HCT116 (cell line): ENCODE results near the gene RRAS2. TPM values are rescaled to one million over a fixed set of nuclear protein-coding genes. Genes with fewer than 3 reads are reported as not detected.

Experiments
- ATAC-seq: fragments of 200-7000 bp; cut with Tn5 transposase; 2 replicates; pipeline ENCODE4 v1.9.1; 2020; ENCODE audit warnings: mild to moderate bottlenecking, moderate library complexity
- BruUV-seq: library from RNA; stranded (reverse); fragments of 400-500 nt; replicated peaks from 2 replicates; lab custom pipeline; 2021; lab: Mats Ljungman, UMichigan
- CTCF ChIA-PET: fragments of 300-600 bp; sonication (Branson Sonifier 250); formaldehyde crosslinking; loops from one replicate; lab custom pipeline; 2021; ENCODE audit warnings: antibody characterized with exemption; lab: Charles Lee
- POLR2A ChIA-PET: fragments of 300-600, 350-600 bp; sonication (Branson Sonifier 250); formaldehyde crosslinking; loops from one replicate; lab custom pipeline; 2021; ENCODE audit warnings: antibody characterized with exemption; lab: Charles Lee
- RAD21 ChIA-PET, 2 experiments: fragments of 300-600 bp; sonication (Branson Sonifier 250); formaldehyde crosslinking; loops; one replicate each; lab custom pipeline; 2023; ENCODE audit warnings: low total read pairs in 2 of 2; ENCODE audit not compliant: uncharacterized antibody in 2 of 2, unreplicated experiment in 2 of 2, low non-redundant PET in 1 of 2; lab: Charles Lee
- DNase-seq: peaks from one replicate; pipeline ENCODE4 v3.0.0-alpha.2; 2010; ENCODE audit warnings: low read depth, low spot score
- H2AFZ ChIP-seq: fragments of 200-600 bp; shearing (Covaris generic), sonication (generic); 2 replicates; pipeline ENCODE4 v1.6.1; 2017; ENCODE audit warnings: low read depth, mixed run types, mixed read lengths, antibody characterized with exemption, low read length; ENCODE audit not compliant: poor library complexity, severe bottlenecking
- H3K27ac ChIP-seq: 2 replicates; pipeline ENCODE4 v1.5.1; 2012; ENCODE audit warnings: low read depth, low read length
- H3K27me3 ChIP-seq: fragments of 200-600 bp; sonication (generic); 2 replicates; pipeline ENCODE4 v1.6.1; 2016; ENCODE audit warnings: mixed run types, low read length, mixed read lengths; ENCODE audit not compliant: insufficient read depth
- H3K36me3 ChIP-seq, 2 experiments: fragments of 200-500 bp in 1 of 2; fragments of 200-600 bp in 1 of 2; sonication (Bioruptor generic) in 1 of 2; sonication (generic) in 1 of 2; 2 replicates each; pipeline versions ENCODE4 v1.5.1 to v1.6.1; 2014 to 2016; ENCODE audit warnings: low read length in 2 of 2, inconsistent platforms in 1 of 2, mixed read lengths in 1 of 2, mixed run types in 1 of 2; ENCODE audit not compliant: insufficient read depth in 2 of 2, control insufficient read depth in 1 of 2
- H3K4me1 ChIP-seq, 2 experiments: fragments of 200-600 bp in 1 of 2; sonication (generic) in 1 of 2; 2 replicates each; pipeline versions ENCODE4 v1.5.1 to v1.6.1; 2012 to 2017; ENCODE audit warnings: low read length in 2 of 2, inconsistent platforms in 1 of 2, mild to moderate bottlenecking in 1 of 2, mixed read lengths in 1 of 2, mixed run types in 1 of 2, moderate library complexity in 1 of 2; ENCODE audit not compliant: insufficient read depth in 2 of 2, control insufficient read depth in 1 of 2
- H3K4me2 ChIP-seq: fragments of 200-600 bp; sonication (generic); 2 replicates; pipeline ENCODE4 v1.6.1; 2017; ENCODE audit warnings: mixed run types, low read length, mixed read lengths
- H3K4me3 ChIP-seq, 2 experiments: fragments of 200-600 bp in 1 of 2; sonication (generic) in 1 of 2; replicated peaks in 1 of 2; 2 replicates each; pipeline ENCODE4 v1.5.1; 2011 to 2016; ENCODE audit warnings: low read length in 2 of 2, control low read depth in 1 of 2, low read depth in 1 of 2, mild to moderate bottlenecking in 1 of 2, mixed read lengths in 1 of 2, mixed run types in 1 of 2
- H3K79me2 ChIP-seq: fragments of 200-600 bp; sonication (generic); 2 replicates; pipeline ENCODE4 v1.6.1; 2017; ENCODE audit warnings: mild to moderate bottlenecking, mixed run types, low read length, moderate library complexity, mixed read lengths; ENCODE audit not compliant: insufficient read depth
- H3K9ac ChIP-seq: fragments of 200-600 bp; sonication (generic); 2 replicates; pipeline ENCODE4 v1.6.1; 2016; ENCODE audit warnings: low read length, mixed read lengths
- H3K9me2 ChIP-seq: fragments of 200-600 bp; sonication (generic), shearing (Covaris generic); 2 replicates; pipeline ENCODE4 v1.6.1; 2017; ENCODE audit warnings: mixed run types, mild to moderate bottlenecking, moderate library complexity; ENCODE audit not compliant: insufficient read depth
- H3K9me3 ChIP-seq, 2 experiments: fragments of 200-500 bp in 1 of 2; fragments of 200-600 bp in 1 of 2; sonication (Bioruptor generic) in 1 of 2; sonication (generic) in 1 of 2; 2 replicates each; pipeline ENCODE4 v1.6.1; 2014 to 2017; ENCODE audit warnings: low read length in 2 of 2, mixed read lengths in 2 of 2, inconsistent platforms in 1 of 2, low read depth in 1 of 2, mild to moderate bottlenecking in 1 of 2, mixed run types in 1 of 2, moderate library complexity in 1 of 2; ENCODE audit not compliant: control insufficient read depth in 1 of 2, insufficient read depth in 1 of 2
- H4K20me1 ChIP-seq: fragments of 200-600 bp; sonication (generic), shearing (Covaris generic); 2 replicates; pipeline ENCODE4 v1.6.1; 2017; ENCODE audit warnings: mixed run types, mild to moderate bottlenecking, moderate library complexity; ENCODE audit not compliant: insufficient read depth
- CBX3 ChIP-seq: IDR thresholded peaks from 2 replicates; pipeline ENCODE4 v1.6.1; 2012; ENCODE audit warnings: low read depth
- CTCF ChIP-seq, 3 experiments: fragments of 200-600 bp in 1 of 3; sonication (generic) in 1 of 3; IDR thresholded peaks in 2 of 3; conservative IDR thresholded peaks in 1 of 3; 2 replicates each; pipeline ENCODE4 v1.5.1; 2012 to 2017; ENCODE audit warnings: low read depth in 2 of 3, low read length in 2 of 3, antibody characterized with exemption in 1 of 3, borderline replicate concordance in 1 of 3, control low read depth in 1 of 3, mild to moderate bottlenecking in 1 of 3, mixed read lengths in 1 of 3, mixed run types in 1 of 3, moderate library complexity in 1 of 3; ENCODE audit not compliant: insufficient read depth in 1 of 3
- ELF1 ChIP-seq: IDR thresholded peaks from 2 replicates; pipeline ENCODE4 v1.6.1; 2012; ENCODE audit warnings: low read depth, borderline replicate concordance
- EZH2 ChIP-seq: fragments of 200-600 bp; sonication (generic); IDR thresholded peaks from 2 replicates; pipeline ENCODE4 v1.6.1; 2017; ENCODE audit warnings: antibody characterized with exemption, mixed run types
- JUND ChIP-seq: IDR thresholded peaks from 2 replicates; pipeline ENCODE4 v1.6.1; 2012
- POLR2A ChIP-seq: IDR thresholded peaks from 2 replicates; pipeline ENCODE4 v1.7.0; 2011; ENCODE audit warnings: borderline replicate concordance; ENCODE audit not compliant: insufficient read depth, insufficient read length; ENCODE audit errors: extremely low read depth
- RAD21 ChIP-seq: IDR thresholded peaks from 2 replicates; pipeline ENCODE4 v1.6.1; 2012; ENCODE audit warnings: low read depth, mild to moderate bottlenecking
- REST ChIP-seq: IDR thresholded peaks from 2 replicates; pipeline ENCODE4 v1.6.1; 2012; ENCODE audit warnings: low read depth
- SRF ChIP-seq: IDR thresholded peaks from 2 replicates; pipeline ENCODE4 v1.6.1; 2012; ENCODE audit warnings: low read depth
- YY1 ChIP-seq: IDR thresholded peaks from 2 replicates; pipeline ENCODE4 v1.6.1; 2011; ENCODE audit warnings: low read length, low read depth, moderate library complexity, mild to moderate bottlenecking; ENCODE audit not compliant: insufficient replicate concordance; ENCODE audit errors: extremely low read depth
- ZBTB33 ChIP-seq: IDR thresholded peaks from 2 replicates; pipeline ENCODE4 v1.6.1; 2011; ENCODE audit warnings: mild to moderate bottlenecking, low read length, moderate library complexity; ENCODE audit not compliant: insufficient replicate concordance; ENCODE audit errors: extremely low read depth
- ZFX ChIP-seq: fragments of 450-650 bp; IDR thresholded peaks from 2 replicates; pipeline ENCODE4 v1.6.1; 2017
- intact Hi-C: fragments of 100-400 bp; cut with micrococcal nuclease; formaldehyde crosslinking; loops from 2 replicates; pipeline ENCODE4 v1.10.0; 2022
- total RNA-seq: library from RNA; stranded (reverse); gene quantifications from one replicate; pipeline ENCODE4 v1.2.1, GENCODE V29; 2021; ENCODE audit not compliant: unreplicated experiment
- TF ChIP-seq, protein P1 (sequence below): IDR thresholded peaks from 2 replicates; pipeline ENCODE4 v1.6.1; 2012

RRAS2 gene
- total RNA-seq, 1 experiment from 2014 or later: 54.5 TPM

GRCh38 chr11:14255238-14255534 lies 103.8 kb downstream of the RRAS2 start:
- Histone ChIP-seq H3K27me3 (peaks cover 10% of the 10 kb centered on the region; the same call in 1 of the 2 replicates), H4K20me1 (no peaks in the 10 kb centered on the region), H3K9me3 (no peaks in the 10 kb centered on the region), H3K4me1 (peaks cover 3 to 17% of the 10 kb centered on the region in 2 experiments; a peak in 2 of 4 replicates), H3K79me2 (no peaks in the 10 kb centered on the region), H3K4me3 (no peak overlapping the region), H3K4me2 (no peak overlapping the region), H3K27ac (no peak overlapping the region), H3K9ac (no peak overlapping the region), H3K9me2 (no peaks in the 10 kb centered on the region), H2AFZ (no peak overlapping the region), H3K36me3 (no peaks in the 10 kb centered on the region)
- no TSS peak for BruUV-seq
- DNase-seq (no peak), ATAC-seq (no peak)
- intact Hi-C loops: no loop called here
- ChIA-PET RAD21 (no interaction called here), CTCF (no interaction called here), POLR2A (no interaction called here)
- TF ChIP-seq JUND (no peak), SRF (no peak), CBX3 (no peak), EZH2 (no peak), YY1 (no peak), REST (no peak), ZBTB33 (no peak), RAD21 (no peak), CTCF (IDR thresholded peaks at IDR 0.05 in 2 of 3, conservative IDR thresholded peaks at IDR 0.05 in 1 of 3; ENCODE audit: borderline replicate concordance in 1 of 3, insufficient read depth in 1 of 3, low read depth in 2 of 3, low read length in 2 of 3) (no peak), POLR2A (no peak), ELF1 (no peak), ZFX (no peak)
- TF ChIP-seq, protein P1, sequence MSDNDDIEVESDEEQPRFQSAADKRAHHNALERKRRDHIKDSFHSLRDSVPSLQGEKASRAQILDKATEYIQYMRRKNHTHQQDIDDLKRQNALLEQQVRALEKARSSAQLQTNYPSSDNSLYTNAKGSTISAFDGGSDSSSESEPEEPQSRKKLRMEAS: no peak
